NCI-H2029 treated with DMSO at 0.1 percent for 48 hours (cell line): Measurements from ENCODE around the gene CBLIF.
"Not testable (repeated sequence)": the region's sequence is repeated elsewhere in the genome, so short reads cannot be mapped to it uniquely, and the experiment has no call there.

Experiments used
- DNase-seq: peaks from one replicate; lab custom pipeline; 2025; lab: John Stamatoyannopoulos, UW

Gene CBLIF

DNA sequence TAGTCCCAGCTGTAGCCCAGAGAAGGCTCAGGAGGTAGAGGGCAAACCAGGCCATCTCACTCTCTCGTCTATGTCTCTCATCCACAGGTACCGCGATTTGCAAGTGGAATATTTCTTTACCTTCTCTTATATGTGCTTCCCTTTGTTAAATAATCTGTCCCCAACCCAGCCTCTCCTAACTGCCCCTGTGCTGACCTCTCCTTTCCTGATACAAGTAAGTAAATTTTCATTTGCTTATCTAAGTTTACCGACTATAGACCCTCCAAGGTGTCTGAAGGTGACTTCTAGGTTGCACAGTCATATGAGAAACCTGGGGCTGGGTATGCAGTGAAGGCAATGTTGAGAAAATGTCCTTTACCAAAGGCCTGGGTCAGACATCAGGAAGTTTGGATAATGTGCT is at the start of gene CBLIF:
TSS of gene CBLIF (minus strand) at position 101 of the 400 bp plus-strand sequence. CDS start at position 55, 46 bp downstream.
- DNase-seq: no peak

DNA sequence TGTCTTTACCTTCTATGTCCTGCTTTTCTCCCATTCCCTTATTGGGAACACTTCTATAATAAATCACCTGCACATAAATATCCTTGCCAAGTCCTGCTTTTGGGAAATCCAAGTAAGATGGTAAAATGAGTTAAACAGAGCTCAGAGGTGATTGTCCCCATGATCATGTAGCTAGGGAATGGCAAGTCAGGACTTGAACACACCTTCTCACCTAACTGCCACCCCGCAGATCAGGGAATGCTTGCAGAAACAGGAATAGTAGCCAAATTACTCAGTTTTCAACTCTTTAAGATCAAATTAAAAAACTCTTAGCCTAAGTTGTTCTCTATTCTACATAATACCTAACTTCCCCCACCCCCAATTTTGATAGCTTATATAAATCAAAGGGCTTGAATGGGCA is 49.3 kb upstream of the CBLIF start:
- DNase-seq: no peak

DNA sequence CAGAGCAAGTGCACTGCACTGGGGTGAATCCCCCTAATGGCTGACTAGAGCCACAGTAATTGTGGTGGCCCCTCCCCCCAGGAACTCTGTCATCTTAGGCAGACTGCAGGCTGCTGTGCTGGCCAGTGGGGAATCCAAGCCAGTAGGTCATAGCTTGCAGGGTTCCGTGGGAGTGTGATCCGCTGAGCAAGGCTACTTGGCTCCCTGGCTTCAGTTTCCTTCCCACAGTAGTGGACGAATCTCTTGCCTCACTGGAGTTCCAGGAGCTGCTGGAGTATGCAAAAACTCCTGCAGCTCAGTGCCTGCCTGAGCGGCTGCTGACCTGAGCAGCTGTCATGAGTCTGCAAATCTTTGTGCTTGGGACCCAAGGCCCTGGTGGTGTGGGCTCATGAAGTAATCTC is 46.5 kb upstream of the CBLIF start:
- no peak for DNase-seq

DNA sequence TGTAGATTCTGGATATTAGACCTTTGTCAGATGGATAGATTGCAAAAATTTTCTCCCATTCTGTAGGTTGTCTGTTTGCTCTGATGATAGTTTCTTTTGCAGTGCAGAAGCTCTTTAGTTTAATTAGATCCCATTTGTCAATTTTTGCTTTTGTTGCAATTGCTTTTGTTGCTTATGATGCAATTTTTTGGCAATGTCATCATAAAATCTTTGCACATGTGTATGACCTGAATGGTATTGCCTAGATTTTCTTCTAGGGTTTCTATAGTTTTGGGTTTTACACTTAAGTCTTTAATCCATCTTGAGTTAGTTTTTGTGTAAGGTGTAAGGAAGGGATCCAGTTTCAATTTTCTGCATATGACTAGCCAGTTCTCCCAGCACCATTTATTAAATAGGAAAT is 41.9 kb upstream of the CBLIF start:
- DNase-seq: not testable (repeated sequence)

DNA sequence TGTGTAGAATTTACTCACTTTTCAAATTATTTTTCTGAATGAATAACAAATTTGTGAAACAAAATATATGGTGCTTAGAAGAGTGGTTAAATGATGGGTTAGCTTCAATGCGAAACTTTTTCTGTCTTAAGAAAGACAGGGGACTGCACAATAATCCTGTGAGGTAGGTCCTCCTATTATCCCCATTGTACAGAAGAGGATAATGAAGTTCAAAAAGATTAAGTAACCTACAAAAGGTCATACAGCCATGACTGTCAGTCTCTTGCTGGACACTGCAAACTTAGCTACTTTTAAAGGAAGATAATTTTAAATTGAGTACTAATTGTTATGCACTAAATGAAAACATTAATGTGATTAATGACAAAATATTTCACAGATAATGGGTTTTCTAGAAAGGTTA is 38.3 kb upstream of the CBLIF start:
- no peak for DNase-seq

DNA sequence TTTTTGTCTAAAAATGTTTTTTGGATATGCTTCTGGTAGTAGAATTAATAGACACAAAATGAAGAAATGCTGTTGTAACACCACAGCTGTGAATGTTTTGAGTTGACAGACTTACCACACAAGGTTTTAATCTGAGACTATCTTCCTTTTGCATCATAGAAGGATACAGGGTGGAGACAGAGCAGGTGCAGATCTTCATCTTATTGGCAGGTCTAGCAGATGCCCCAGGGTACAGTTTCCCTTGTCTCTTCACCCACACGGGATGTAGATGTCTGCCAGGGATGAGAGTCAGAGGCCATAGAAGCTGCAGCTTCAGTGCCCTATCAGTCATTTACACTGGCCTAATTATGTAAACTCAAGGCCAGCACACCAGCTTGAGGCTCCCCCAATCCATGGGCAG is 34.3 kb upstream of the CBLIF start:
- DNase-seq: no peak

DNA sequence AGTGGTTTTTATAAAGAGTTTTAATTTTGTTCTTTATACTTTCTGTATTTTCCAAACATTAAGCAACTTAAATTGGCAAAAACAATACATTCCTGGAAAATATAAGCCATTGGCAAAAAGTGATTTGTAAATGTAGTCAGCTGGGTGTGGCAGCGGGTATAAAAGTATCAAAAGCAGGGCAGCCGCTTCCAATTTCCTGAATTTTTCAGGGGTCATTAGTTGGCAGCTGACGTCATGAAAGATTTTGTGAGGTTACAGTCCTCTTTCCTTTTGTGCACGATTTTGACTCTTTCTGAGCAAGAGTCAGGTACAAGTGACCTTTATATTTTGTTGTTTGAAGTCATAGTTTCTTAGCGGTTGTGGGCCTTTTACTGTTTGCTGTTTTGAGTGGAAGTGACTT is 33.3 kb upstream of the CBLIF start, which contains the start of gene OOSP3:
TSS of gene OOSP3 (plus strand) at position 208 of the 400 bp plus-strand sequence. CDS start at position 235, 27 bp downstream.
- no peak for DNase-seq

DNA sequence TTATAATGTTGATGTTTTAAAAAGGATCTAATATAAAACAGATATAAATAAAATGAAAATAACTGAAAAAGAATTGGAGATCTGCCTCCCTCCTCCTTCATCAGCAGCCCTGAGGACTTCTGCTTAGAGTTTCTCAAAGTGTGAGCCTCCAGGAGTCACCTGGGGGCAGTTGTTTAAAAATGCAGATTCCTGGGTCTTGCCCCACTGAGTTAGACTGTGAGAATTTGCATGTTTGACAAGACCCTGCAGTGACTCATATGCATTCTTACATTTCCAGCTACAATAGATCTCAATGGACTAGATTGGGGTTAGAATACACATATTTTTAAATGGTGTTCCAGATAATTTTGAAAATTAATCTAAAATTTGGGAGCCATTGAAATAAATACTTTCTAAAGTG is 32.5 kb upstream of the CBLIF start:
- DNase-seq: no peak

DNA sequence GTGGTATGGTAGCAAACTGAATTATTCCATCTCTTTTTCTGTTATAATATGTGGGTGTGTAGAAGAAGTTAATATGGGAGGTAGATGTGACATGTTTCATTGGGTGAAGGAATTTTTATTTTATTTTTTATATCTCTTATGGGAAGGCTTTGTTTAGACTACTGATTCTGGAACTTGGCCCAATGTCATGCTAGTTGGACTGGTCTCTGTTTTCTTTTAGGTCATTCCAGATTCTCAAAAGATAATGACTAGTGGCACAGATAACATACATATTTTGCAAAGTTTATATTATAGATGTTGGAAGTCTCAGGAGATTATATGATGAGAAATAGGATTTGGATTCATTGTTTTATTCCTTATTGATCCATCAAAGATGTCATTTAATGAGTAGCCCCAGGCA is 32.0 kb upstream of the CBLIF start:
- DNase-seq: no peak

DNA sequence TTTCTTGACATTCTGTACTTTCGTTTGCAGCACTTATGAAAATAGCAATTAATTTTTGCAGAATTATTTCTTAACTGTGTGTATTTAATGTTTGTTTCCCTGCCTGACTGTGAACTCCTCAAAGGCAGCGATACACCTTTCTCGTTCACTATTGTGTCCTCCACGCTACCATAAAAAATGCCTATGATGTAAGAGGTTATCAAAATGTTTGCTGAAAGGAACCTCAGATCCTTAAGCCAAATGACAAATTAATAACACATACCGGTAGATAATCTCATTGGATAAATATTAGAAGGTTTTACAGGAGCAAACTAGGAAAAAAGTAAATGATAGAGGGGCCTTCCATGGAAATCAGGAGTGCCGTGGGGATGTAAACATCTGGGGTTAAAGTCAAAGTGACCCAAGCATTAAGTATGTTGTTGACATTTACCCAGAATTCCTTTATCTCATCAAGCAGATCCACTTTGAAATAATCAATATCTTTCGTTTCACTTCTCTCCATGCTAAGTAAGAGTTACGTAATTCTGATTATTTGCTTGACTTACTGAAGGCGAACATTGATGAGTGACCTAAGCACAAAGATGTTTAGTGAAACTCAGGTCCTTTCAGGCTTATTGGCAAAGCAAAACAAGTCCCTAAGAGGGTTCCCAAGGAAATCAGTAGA is 30.7 kb upstream of the CBLIF start:
- DNase-seq: no peak

DNA sequence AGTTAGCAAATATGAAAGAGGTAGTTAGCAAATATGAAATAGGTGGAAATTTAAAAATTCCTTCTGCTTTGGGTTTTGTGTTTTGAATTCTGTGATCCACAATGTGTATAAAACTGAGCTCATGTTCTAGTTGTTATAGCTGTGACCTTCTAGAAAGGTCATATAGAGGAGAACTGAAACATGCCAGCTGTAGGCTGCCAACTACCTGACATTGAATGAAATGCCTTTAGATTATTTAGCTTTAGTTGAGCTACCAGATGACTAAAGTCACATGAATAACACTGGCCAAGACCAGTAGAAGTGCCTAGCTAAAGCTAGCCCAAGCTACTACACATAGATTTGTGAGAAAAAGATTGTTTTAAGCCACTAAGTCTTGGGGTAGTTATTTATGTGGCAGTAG is 26.8 kb upstream of the CBLIF start:
- no peak for DNase-seq

DNA sequence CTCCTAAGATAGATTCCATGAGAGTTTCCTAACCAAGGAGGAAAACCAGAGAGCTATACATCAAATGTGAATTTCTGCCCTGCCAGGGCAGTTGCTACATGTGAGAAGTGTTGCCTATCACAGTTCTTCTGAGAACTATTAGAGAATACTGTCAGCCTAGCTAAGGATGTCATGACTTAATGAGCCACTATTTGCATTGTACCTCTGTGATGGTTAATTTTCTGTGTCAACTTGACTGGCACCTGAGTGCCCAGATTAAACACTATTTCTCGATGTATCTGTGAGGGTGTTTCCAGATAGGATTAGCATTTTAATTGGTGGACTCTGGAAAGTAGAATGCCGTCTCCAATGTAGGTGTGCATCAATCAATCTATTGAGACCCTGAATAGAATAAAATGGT is 22.6 kb upstream of the CBLIF start:
- no peak for DNase-seq

DNA sequence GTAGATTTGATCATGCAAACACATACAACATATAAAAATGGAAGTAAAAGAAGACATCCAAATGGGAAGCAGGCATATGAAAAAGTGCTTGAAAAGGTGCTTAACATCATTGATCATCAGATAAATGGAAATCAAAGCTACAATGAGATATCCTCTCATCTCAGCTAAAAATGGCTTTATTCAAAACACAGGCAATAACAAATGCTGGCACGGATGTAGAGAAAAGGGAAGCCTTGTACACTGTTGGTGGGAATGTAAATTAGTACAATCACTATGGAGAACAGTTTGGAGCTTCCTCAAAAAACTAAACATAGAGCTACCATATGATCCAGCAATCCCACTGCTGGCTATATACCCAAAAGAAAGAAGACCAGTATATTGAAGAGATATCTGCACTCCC is 21.5 kb upstream of the CBLIF start:
- no peak for DNase-seq

DNA sequence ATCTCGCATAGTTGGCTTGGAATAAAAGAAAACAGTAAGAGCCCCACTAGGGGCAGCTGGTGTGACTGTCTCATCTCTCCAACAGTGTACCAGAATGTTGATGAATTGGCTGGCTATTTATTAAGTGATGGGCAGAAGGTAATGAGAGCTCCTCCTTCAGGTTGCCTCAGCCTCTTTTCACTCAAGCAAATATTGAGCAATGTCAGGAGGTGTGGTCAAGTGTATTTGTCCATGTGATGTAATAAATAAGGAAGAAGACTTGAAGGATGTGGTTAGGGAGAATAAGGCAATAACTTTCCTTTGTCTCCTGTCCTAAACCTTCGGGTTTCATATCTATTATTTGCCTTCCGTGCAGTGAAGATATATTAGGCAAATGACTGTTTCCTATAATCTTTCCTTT is 21.1 kb upstream of the CBLIF start, which contains the start of gene TCN1:
TSS of gene TCN1 (minus strand) at position 91 of the 400 bp plus-strand sequence. CDS start at position 74, 17 bp downstream.
- DNase-seq: no peak

DNA sequence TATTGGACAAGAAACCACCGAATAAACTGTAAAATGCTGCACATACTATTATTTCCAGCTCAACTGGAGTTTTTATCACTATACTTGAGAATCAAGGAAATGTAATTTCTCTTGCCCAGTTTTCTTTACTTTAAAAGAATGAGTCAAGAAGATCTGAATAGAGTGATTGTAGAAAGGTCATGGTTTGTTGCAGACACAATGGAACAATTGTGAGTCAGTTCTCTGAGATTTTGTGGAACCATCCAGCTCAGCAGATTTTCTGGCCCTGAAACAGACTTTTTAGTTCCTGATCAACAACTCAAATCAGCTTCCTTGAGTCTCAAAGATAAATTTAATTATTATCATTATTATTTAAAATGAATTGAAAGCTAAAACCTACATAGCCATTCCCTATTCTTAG is 19.7 kb upstream of the CBLIF start:
- DNase-seq: no peak

DNA sequence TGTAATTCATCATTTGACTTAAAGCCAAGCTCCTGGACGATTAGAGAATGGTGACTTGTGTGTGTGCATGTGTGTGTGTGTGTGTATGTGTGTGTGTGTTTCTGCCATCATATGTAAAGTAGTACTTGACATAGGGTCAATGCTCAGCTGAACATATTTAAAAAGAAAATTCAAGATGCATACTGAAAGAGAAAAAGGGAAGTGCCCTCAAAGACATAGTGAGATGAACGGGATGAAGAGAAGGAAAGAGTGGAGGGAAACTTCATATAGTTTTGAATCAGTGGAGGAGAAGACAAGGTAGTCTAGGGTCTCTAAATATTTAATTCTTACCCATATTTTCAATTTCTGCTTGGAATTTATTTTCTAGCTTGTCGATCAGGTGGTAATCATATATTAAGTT is 17.0 kb upstream of the CBLIF start:
- no peak for DNase-seq

DNA sequence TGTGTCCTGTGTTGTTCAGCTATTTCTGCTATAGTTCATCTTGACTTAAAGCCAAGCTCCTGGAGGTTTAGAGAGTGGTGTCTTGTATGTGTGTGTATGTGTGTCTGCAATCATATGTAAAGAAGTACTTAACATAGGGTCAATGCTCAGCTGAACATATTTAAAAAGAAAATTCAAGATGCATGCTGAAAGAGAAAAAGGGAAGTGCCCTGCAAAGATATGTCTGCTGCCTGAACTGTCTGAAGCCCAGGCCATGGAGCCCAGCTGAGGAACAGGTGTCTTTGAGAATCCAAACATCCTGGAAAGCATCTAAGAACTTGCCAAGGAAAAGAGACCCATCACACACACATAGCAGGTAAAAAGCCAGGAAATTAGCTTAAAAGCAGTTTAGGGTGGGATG is 14.4 kb upstream of the CBLIF start:
- no peak for DNase-seq

DNA sequence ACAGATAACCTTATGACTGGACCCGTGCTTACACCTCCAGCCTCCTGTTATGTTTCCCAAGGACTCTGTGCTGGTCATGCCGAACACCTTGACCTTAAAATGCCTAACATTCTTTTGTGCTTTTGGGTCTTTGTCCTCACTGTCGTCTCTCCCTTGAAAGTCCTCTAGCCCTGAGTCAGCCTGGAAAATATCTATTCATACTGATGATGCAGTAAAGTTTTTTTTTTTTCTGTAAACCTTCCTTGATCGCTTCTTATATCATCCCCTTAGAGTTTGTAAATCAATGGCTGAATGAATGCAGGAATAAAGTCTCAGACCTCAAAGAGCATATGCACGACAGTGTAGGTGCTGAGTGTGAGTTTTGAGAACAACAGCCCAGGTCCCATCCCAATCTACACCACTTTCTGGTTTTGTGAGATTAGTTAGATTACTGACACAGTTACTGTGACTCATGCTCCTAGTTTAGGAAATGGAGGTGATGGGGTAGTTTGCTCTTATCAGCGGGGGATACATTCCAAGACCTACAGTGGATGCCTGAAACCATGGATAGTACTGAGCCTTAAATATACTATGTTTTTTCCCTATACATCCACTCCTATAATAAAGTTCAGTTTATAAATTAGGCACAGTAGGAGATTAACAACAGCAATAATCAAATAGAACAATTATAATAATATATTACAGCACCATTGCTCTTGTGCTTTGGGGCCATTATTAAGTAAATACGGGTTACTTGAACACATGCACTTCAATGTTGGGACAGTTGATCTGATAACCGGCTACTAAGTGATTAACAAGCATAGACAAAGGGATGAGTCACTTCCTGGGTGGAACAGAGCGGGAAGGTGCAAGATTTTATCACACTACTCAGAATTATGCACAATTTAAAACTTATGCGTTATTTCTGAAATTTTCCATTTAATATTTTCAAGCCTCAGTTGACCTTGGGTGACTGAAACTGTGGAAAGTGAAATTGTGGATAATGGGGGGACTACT is 12.4 kb upstream of the CBLIF start:
- DNase-seq: no peak

DNA sequence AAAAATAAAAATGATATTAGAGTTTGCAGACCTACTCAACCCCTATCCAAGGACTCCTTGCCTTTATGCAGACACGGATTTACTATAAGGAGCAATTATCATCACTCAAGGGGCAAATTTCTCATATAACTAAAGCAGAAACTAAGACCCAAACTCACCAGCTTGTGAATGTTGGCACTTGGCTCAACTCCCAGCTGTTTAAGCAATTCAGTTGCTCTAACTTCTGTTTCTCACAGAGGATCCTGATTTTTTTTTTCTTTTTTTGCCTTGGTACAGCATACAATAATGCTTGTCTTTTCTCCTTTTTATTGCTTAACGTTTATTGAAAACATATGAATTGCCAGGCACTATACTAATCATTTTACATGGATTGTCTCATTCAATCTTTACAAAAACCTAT is 9.6 kb upstream of the CBLIF start:
- no peak for DNase-seq

DNA sequence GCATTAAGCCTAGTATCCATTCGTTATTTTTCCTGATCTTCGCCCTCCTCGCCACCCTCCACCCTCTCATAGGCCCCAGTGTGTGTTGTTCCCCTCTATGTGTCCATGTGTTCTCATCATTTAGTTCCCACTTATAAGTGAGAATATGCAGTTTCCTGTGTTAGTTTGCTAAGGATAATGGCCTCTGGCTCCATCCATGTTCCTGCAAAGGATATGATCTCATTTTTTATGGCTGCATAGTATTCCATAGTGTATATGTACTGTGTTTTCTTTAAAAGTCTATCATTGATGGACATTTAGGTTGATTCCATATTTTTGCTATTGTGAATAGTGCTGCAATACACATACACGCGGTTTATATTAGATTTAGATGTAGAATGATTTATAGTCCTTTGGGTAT is 6.1 kb upstream of the CBLIF start:
- DNase-seq: not testable (repeated sequence)

DNA sequence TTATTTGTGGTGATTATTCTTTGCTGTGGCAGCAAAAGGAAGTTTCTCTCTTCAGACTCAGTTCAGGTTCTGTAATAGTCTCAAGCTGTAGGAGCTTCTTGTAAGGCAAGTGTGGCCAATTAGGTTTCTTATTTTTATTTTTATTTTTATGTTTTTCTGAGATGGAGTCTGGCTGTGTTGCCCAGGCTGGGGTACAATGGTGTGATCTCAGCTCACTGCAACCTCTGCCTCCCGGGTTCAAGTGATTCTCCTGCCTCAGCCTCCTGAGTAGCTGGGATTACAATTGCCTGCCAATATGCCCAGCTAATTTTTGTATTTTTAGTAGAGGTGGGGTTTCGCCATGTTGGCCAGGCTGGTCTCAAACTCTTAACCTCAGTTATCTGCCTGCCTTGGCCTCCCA is 4.3 kb upstream of the CBLIF start:
- DNase-seq: not testable (repeated sequence)

DNA sequence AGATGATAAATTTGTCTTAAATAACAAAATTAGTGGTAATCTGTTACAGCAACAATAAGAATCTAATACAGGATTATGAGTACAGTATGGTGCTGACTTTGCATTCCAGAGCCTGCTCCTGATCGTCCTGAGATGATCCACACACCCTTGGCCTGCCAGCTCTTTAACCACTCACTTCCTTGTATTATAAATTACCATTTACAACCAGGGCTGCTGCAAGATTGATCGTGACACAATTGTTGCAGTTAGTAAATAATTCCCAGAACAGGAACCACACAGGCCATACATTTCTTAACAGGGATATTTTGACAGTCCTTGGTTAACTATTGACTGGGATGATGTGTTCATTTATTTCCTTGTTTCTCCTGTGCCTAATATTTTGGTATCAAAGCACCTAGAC is 3.8 kb upstream of the CBLIF start:
- no peak for DNase-seq

DNA sequence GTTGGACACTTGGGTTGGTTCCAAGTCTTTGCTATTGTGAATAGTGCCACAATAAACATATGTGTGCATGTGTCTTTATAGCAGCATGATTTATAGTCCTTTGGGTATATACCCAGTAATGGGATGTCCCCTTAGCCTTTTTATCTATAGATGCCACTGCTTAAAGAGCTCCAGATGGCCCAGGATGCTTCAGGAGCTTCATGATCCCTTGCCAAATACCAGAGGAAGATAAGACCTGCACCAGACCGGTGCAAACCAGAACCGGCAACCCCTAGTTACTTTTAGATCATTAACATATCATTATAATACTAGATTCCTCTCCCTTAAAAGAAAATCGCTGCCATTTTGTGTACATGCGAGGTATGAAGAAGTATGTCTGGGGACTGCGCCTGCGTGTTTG is 3.1 kb upstream of the CBLIF start:
- DNase-seq: not testable (repeated sequence)
